Skeletal muscle tissue (tissue), 4 donors: ENCODE results near the gene MCOLN2. TPM values are rescaled to one million over a fixed set of nuclear protein-coding genes. Genes with fewer than 3 reads are reported as not detected.

Experiments
- H3K27ac ChIP-seq: one replicate; pipeline ENCODE4 v1.7.0; 2013; ENCODE audit warnings: mild to moderate bottlenecking, low read depth, low read length, inconsistent platforms
- H3K27me3 ChIP-seq, 3 donors: one replicate each; pipeline ENCODE4 v1.7.0; 2013; ENCODE audit warnings: low read length in 3 of 3; ENCODE audit not compliant: control insufficient read depth in 3 of 3, insufficient read depth in 3 of 3
- H3K36me3 ChIP-seq, 3 donors: one replicate each; pipeline ENCODE4 v1.7.0; 2013; ENCODE audit warnings: low read length in 3 of 3; ENCODE audit not compliant: control insufficient read depth in 3 of 3, insufficient read depth in 3 of 3
- H3K4me1 ChIP-seq, 3 donors: one replicate each; pipeline ENCODE4 v1.7.0; 2013; ENCODE audit warnings: low read length in 3 of 3, mild to moderate bottlenecking in 3 of 3; ENCODE audit not compliant: control insufficient read depth in 3 of 3, insufficient read depth in 3 of 3
- H3K4me3 ChIP-seq, 3 donors: one replicate each; pipeline ENCODE4 v1.7.0; 2013; ENCODE audit warnings: low read length in 3 of 3
- H3K9ac ChIP-seq, 3 donors: one replicate each; pipeline ENCODE4 v1.7.0; 2013; ENCODE audit warnings: low read length in 3 of 3, mild to moderate bottlenecking in 3 of 3, moderate library complexity in 2 of 3, low read depth in 1 of 3
- H3K9me3 ChIP-seq, 3 donors: one replicate each; pipeline ENCODE4 v1.7.0; 2013; ENCODE audit warnings: low read length in 3 of 3; ENCODE audit not compliant: control insufficient read depth in 3 of 3
- total RNA-seq: library from RNA; depleted of rRNA; stranded (reverse); fragments of >200 nt; gene quantifications from one replicate; pipeline ENCODE4 v1.2.3, GENCODE V29; 2014
- donor health status: Osteomylitis.

The MCOLN2 gene
- total RNA-seq, 1 donor from 2014 or later = not detected

DNA sequence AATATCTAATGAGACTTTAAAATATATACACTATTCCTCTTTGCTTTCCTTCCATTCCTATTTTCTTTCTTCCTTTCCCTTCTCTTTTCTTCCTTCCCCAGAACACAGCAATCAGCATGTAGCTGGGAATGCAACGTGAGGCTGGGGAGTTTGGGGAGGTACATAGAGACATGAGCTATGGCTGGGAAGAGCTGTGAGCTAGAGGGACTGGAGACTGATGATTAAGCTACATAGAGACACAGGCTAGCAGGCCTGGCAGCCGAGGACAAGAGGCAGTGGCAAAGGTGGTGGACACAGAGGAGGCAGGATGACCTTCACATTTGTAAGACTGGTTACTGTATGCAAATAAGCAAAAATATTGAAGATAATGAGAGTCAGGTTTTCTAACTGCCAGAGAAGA, 111.4 kb downstream of the MCOLN2 start:
- Histone ChIP-seq H3K36me3 (no peaks in the 10 kb centered on the region), H3K4me1 (no peaks in the 10 kb centered on the region), H3K27ac (no peak overlapping the region), H3K9me3 (peaks cover 0 to 2% (median 0%) of the 10 kb centered on the region in 3 donors), H3K4me3 (no peak overlapping the region), H3K9ac (no peak overlapping the region), H3K27me3 (peaks cover 0 to 4% (median 0%) of the 10 kb centered on the region in 3 donors)

DNA sequence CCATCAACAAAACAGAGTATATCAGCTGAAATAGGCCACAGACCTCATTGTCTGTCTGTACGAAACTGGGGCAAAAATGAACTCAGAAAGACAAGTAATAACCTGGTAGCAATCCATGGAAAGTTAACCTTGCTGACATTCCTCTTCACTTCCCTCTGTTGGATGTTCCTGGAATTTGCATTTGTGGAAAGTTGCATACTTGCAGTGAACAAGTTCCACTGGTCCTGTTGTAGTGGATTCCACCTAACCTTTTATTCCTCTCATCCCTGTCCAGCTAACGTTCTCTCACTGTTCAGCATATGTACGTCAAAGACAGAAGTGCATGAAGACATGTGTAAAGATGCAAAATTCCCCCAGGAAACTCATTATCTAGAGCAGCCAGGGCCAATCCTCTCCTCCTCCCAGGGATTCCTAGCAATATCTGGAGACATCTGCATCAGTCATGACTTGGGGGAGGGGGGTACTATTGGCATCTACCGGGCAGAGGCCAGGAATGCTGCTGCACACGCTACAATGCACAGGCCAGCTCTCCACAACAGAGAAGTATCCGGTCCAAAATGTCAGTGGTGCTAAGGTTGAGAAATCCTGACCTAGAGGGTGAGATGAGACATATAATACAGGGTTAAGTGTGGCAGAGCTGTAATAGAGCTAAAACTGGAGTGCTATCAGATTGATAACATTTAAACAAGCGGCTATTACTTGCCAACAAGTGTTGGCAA, 112.1 kb downstream of the MCOLN2 start:
- peaks cover 0 to 2% (median 0%) of the 10 kb centered on the region in 3 donors for H3K9me3 ChIP-seq
- H3K4me3 ChIP-seq = no peak overlapping the region
- H3K27ac ChIP-seq = no peak overlapping the region
- peaks cover 0 to 4% (median 0%) of the 10 kb centered on the region in 3 donors for H3K27me3 ChIP-seq
- H3K9ac ChIP-seq = no peak overlapping the region
- H3K36me3 ChIP-seq = no peaks in the 10 kb centered on the region
- no peaks in the 10 kb centered on the region for H3K4me1 ChIP-seq

DNA sequence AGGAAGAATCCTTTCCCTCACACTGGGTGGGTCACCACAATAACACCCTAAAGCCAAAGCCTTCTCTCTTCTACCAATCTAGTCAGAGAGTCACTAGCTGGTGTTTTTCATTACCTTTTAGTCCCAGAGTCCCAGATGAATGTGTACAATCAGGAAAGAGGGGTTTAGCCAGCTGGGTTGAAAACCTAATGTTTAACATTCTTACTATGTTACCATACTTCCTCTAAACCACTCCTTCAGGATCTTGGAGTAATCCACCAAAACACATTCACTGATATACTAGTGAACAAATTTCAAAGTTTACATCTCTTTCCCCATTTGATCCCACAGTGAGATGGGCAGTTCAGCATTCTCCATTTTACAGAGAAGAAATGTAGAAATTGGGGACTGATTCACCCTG, 113.6 kb downstream of the MCOLN2 start:
- no peaks in the 10 kb centered on the region for H3K4me1 ChIP-seq

DNA sequence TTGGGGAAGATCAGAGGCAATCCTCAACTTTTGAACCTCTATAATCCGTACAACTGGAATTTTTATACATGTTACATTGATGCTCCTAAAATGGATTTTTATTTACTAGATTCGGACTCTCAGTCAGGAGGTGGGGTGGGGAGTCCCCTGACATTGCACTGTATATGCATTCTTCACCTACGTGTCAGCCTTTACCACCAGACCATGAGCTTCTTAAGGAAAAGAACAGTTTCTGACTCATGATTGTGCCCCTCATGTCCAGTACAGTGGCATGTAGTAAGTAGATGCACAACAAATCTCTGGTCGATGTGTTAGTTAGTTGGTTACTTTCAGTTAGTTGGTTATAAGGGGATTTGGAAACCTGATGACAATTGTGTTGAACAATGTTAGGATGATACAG, 119.3 kb downstream of the MCOLN2 start:
- H3K4me3 ChIP-seq = no peak overlapping the region
- peaks cover 0 to 2% (median 0%) of the 10 kb centered on the region in 3 donors for H3K9me3 ChIP-seq
- no peaks in the 10 kb centered on the region for H3K36me3 ChIP-seq

More for the DNA sequence above, 113.6 kb downstream of the MCOLN2 start:
- no peaks in the 10 kb centered on the region for H3K36me3 ChIP-seq
- no peaks in the 10 kb centered on the region for H3K27me3 ChIP-seq
- no peak overlapping the region for H3K4me3 ChIP-seq
- peaks cover 0 to 2% (median 0%) of the 10 kb centered on the region in 3 donors for H3K9me3 ChIP-seq
- H3K27ac ChIP-seq = no peak overlapping the region
- no peak overlapping the region for H3K9ac ChIP-seq

DNA sequence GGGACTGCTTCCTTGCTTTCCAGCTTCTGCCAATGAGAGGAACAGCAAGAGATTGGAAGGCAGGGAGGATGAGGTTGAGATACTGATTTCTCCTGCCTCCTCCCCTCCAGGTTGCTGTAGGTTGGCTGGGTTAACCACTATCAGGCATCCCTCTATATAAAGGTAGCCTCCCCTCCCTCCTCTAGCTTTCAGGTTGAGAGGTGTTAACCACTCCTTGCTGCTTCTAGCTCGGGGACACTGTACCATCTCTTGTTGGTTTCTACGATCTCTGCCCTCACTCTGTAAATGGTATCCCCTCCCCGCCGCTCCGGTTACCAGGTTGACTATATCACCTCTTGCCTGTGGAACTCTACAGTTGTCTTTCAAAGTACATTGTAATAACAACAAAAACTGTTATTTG, 120.6 kb downstream of the MCOLN2 start:
- Histone ChIP-seq H3K9me3 (no peaks in the 10 kb centered on the region), H3K27me3 (peaks cover 0 to 6% (median 0%) of the 10 kb centered on the region in 3 donors), H3K4me3 (no peak overlapping the region), H3K9ac (no peak overlapping the region), H3K4me1 (no peaks in the 10 kb centered on the region), H3K27ac (no peak overlapping the region), H3K36me3 (no peaks in the 10 kb centered on the region)

More for the DNA sequence above, 119.3 kb downstream of the MCOLN2 start:
- no peaks in the 10 kb centered on the region for H3K4me1 ChIP-seq
- H3K9ac ChIP-seq = no peak overlapping the region
- peaks cover 0 to 6% (median 0%) of the 10 kb centered on the region in 3 donors for H3K27me3 ChIP-seq
- H3K27ac ChIP-seq = no peak overlapping the region

Other genes starting within 250 kb of the MCOLN2 start
- under 0.01 TPM for gene LPAR3, start 103.9 kb downstream of the MCOLN2 start, total RNA-seq
- 0.52 TPM for gene MCOLN3, start 51.4 kb upstream of the MCOLN2 start, total RNA-seq
- 5.2 TPM for gene SYDE2, start 203.9 kb upstream of the MCOLN2 start, total RNA-seq